ENCODE measurements around the gene TLL1. TPM values are rescaled to one million over a fixed set of nuclear protein-coding genes. Genes with fewer than 3 reads are reported as not detected.

The TLL1 gene
- total RNA-seq, 1 experiment from 2014 or later, result 1.4 TPM

- ChIA-PET POLR2A (interaction anchor here (0.6 to 6.7 kb wide), 7 partner anchors 47 to 925 kb away, joined by 3 to 81 read pairs (median 4); partner anchors contain the start of gene TLL1), CTCF (no interaction called here)
- TF ChIP-seq, protein P1, sequence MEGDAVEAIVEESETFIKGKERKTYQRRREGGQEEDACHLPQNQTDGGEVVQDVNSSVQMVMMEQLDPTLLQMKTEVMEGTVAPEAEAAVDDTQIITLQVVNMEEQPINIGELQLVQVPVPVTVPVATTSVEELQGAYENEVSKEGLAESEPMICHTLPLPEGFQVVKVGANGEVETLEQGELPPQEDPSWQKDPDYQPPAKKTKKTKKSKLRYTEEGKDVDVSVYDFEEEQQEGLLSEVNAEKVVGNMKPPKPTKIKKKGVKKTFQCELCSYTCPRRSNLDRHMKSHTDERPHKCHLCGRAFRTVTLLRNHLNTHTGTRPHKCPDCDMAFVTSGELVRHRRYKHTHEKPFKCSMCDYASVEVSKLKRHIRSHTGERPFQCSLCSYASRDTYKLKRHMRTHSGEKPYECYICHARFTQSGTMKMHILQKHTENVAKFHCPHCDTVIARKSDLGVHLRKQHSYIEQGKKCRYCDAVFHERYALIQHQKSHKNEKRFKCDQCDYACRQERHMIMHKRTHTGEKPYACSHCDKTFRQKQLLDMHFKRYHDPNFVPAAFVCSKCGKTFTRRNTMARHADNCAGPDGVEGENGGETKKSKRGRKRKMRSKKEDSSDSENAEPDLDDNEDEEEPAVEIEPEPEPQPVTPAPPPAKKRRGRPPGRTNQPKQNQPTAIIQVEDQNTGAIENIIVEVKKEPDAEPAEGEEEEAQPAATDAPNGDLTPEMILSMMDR (IDR thresholded peaks at IDR 0.05; ENCODE audit: unreplicated experiment), result no peak
- H3K4me3 Mint-ChIP-seq (ENCODE audit: unreplicated experiment), result no peak overlapping the region
- H3K27me3 Mint-ChIP-seq (ENCODE audit: insufficient read depth, unreplicated experiment), result no peaks in the 10 kb centered on the region
- no TSS peak for BruUV-seq (replicated peaks)
- peaks cover 40% of the 10 kb centered on the region for H3K4me1 Mint-ChIP-seq (ENCODE audit: insufficient read depth, unreplicated experiment)
- DNase-seq (ENCODE audit: unreplicated experiment), result peak; percentile 50
- H3K36me3 Mint-ChIP-seq (ENCODE audit: insufficient read depth, unreplicated experiment), result peaks cover 6% of the 10 kb centered on the region
- peak overlapping the region; percentile 4 for H3K27ac Mint-ChIP-seq (ENCODE audit: low read depth, unreplicated experiment)
- H3K9me3 Mint-ChIP-seq (ENCODE audit: unreplicated experiment), result peaks cover 9% of the 10 kb centered on the region
- intact Hi-C loops (cut with micrococcal nuclease), result no loop called here
Measured at GRCh38 chr4:165967486-165967885, 94.4 kb downstream of the TLL1 start.

DNA sequence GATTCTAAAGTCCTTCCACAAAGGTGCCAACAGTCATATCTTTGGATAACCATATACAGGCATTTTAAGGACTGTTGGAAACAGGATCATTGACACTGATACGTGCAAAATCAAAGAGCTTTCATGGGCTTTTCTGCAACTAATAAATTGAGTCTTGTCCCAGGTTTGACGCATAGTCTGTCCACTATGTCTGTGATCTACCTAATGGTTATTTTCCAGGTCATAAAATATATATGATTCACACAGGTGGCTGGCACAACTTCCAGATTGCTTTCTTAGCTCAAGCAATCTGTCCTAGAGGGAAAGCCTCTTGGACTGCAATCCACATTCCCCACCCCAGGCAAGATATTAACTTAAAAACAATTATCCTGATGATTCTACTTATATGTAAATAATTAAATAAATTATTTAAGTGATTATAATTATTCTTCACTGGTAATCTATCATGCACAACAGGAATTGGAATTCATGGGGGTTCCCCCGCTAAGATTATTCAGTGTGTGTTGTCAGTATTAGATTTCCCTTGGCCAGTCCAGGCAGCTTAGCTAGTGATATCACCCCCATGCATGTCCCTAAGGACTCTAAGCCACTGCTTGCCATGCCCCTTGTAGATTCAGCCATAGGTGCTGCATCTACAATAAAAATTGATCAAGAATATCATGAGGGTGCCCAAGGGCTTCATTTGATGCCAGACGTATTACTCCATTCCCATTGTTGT, 97.8 kb downstream of the TLL1 start:
- POLR2A ChIA-PET, result interaction anchor here (0.7 to 6.7 kb wide), 16 partner anchors 7 to 643 kb away, joined by 3 to 81 read pairs (median 5); partner anchors contain the start of genes MSMO1 and TLL1
- intact Hi-C loops (cut with micrococcal nuclease), result loop anchor here (5.0 kb wide), 1 partner anchor 99 kb away; the partner anchor contains the start of gene TLL1

GRCh38 chr4:165971446-165971845, 98.4 kb downstream of the TLL1 start:
- ChIA-PET CTCF (interaction anchor here (0.6 to 1.1 kb wide), 6 partner anchors 41 to 477 kb away, joined by 3 read pairs; no protein-coding TSS in a partner anchor), POLR2A (interaction anchor here (0.9 to 6.7 kb wide), 16 partner anchors 8 to 644 kb away, joined by 3 to 81 read pairs (median 5); partner anchors contain the start of genes MSMO1 and TLL1)
- Mint-ChIP-seq H3K36me3 (ENCODE audit: insufficient read depth, unreplicated experiment) (no peaks in the 10 kb centered on the region), H3K27me3 (ENCODE audit: insufficient read depth, unreplicated experiment) (no peaks in the 10 kb centered on the region), H3K27ac (ENCODE audit: low read depth, unreplicated experiment) (peak overlapping the region; percentile 81), H3K4me3 (ENCODE audit: unreplicated experiment) (peak overlapping the region; percentile 65), H3K4me1 (ENCODE audit: insufficient read depth, unreplicated experiment) (peaks cover 37% of the 10 kb centered on the region), H3K9me3 (ENCODE audit: unreplicated experiment) (peaks cover 9% of the 10 kb centered on the region)
- peak; percentile 8 for DNase-seq (ENCODE audit: unreplicated experiment)
- TF ChIP-seq, protein P1 (IDR thresholded peaks at IDR 0.05; ENCODE audit: unreplicated experiment), result no peak
- intact Hi-C loops (cut with micrococcal nuclease), result loop anchor here (5.0 kb wide), 1 partner anchor 99 kb away; the partner anchor contains the start of gene TLL1
- no TSS peak for BruUV-seq (replicated peaks)

More for the DNA sequence above, 97.8 kb downstream of the TLL1 start:
- DNase-seq (ENCODE audit: unreplicated experiment), result peak; percentile 26
- no TSS peak for BruUV-seq (replicated peaks)
- TF ChIP-seq, protein P1 (IDR thresholded peaks at IDR 0.05; ENCODE audit: unreplicated experiment), result no peak
- Mint-ChIP-seq H3K36me3 (ENCODE audit: insufficient read depth, unreplicated experiment) (peaks cover 5% of the 10 kb centered on the region), H3K9me3 (ENCODE audit: unreplicated experiment) (peaks cover 9% of the 10 kb centered on the region), H3K27me3 (ENCODE audit: insufficient read depth, unreplicated experiment) (no peaks in the 10 kb centered on the region), H3K27ac (ENCODE audit: low read depth, unreplicated experiment) (peak overlapping the region; percentile 81), H3K4me1 (ENCODE audit: insufficient read depth, unreplicated experiment) (peaks cover 37% of the 10 kb centered on the region), H3K4me3 (ENCODE audit: unreplicated experiment) (peak overlapping the region; percentile 65)
- CTCF ChIA-PET, result interaction anchor here (1.1 kb wide), 2 partner anchors 42 to 477 kb away, joined by 3 read pairs; no protein-coding TSS in a partner anchor

GRCh38 chr4:165971933-165972332, 98.9 kb downstream of the TLL1 start:
- CTCF ChIA-PET, result interaction anchor here (0.6 to 1.1 kb wide), 6 partner anchors 41 to 478 kb away, joined by 3 read pairs; no protein-coding TSS in a partner anchor
- TF ChIP-seq, protein P1 (IDR thresholded peaks at IDR 0.05; ENCODE audit: unreplicated experiment), result no peak
- POLR2A ChIA-PET, result interaction anchor here (0.6 to 6.7 kb wide), 15 partner anchors 8 to 644 kb away, joined by 3 to 81 read pairs (median 5); partner anchors contain the start of genes MSMO1 and TLL1
- Mint-ChIP-seq H3K36me3 (ENCODE audit: insufficient read depth, unreplicated experiment) (no peaks in the 10 kb centered on the region), H3K27ac (ENCODE audit: low read depth, unreplicated experiment) (peak overlapping the region; percentile 81), H3K4me1 (ENCODE audit: insufficient read depth, unreplicated experiment) (peaks cover 37% of the 10 kb centered on the region), H3K9me3 (ENCODE audit: unreplicated experiment) (peaks cover 6% of the 10 kb centered on the region), H3K27me3 (ENCODE audit: insufficient read depth, unreplicated experiment) (no peaks in the 10 kb centered on the region), H3K4me3 (ENCODE audit: unreplicated experiment) (peak overlapping the region; percentile 65)
- no TSS peak for BruUV-seq (replicated peaks)
- DNase-seq (ENCODE audit: unreplicated experiment), result peak; percentile 84
- intact Hi-C loops (cut with micrococcal nuclease), result loop anchor here (5.0 kb wide), 1 partner anchor 100 kb away; the partner anchor contains the start of gene TLL1
